MG63 (cell line): ENCODE data around the gene HNRNPM. TPM values are rescaled to one million over a fixed set of nuclear protein-coding genes. Genes with fewer than 3 reads are reported as not detected.
"Not testable (repeated sequence)": the region's sequence is repeated elsewhere in the genome, so short reads cannot be mapped to it uniquely, and the experiment has no call there.

Experiments used
- DNase-seq: peaks from one replicate; pipeline ENCODE4 v3.0.0-alpha.2; 2020
- H3K27me3 ChIP-seq: fragments of 250-450 bp; sonication (Bioruptor Pico); 2 replicates; pipeline ENCODE4 v1.5.1; 2020; ENCODE audit warnings: mild to moderate bottlenecking, moderate library complexity
- H3K36me3 ChIP-seq: fragments of 250-450 bp; sonication (Bioruptor Pico); 2 replicates; pipeline ENCODE4 v1.5.1; 2020; ENCODE audit warnings: mild to moderate bottlenecking, moderate library complexity
- H3K4me3 ChIP-seq: fragments of 250-450 bp; sonication (Bioruptor Pico); 2 replicates; pipeline ENCODE4 v1.5.1; 2020; ENCODE audit warnings: mild to moderate bottlenecking, moderate library complexity
- H3K9me3 ChIP-seq: fragments of 250-450 bp; sonication (Bioruptor Pico); 2 replicates; pipeline ENCODE4 v1.5.1; 2020; ENCODE audit warnings: mild to moderate bottlenecking, moderate library complexity
- total RNA-seq: library from RNA; depleted of rRNA; stranded (reverse); fragments of >200 nt; shearing (Covaris generic); gene quantifications from 2 replicates; pipeline ENCODE4 v1.2.3, GENCODE V29; 2014; ENCODE audit warnings: low replicate concordance

HNRNPM gene
- total RNA-seq, 1 experiment from 2014 or later: 95.3 TPM

DNA sequence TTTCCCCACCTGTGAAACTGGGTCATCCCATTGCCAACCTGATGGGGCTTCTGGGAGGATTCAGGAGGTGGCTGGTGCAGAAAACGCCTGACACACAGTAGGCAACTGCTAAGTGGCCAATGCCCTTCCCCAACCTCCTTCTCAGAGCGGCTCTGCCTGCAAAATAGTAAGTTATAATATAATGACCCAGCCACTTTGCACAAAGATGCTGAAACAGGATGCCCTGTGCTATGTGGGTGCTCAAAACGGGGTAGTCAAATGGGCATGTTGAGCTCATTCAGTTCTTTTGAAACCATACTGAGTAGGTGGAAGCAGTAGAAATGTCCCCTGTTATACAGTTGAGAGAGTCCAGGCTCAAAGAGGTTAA is 31.2 kb upstream of the HNRNPM start:
- Histone ChIP-seq H3K9me3 (no peaks in the 10 kb centered on the region), H3K36me3 (no peaks in the 10 kb centered on the region), H3K4me3 (peak overlapping the region; percentile 55), H3K27me3 (no peaks in the 10 kb centered on the region)
- DNase-seq: no peak

DNA sequence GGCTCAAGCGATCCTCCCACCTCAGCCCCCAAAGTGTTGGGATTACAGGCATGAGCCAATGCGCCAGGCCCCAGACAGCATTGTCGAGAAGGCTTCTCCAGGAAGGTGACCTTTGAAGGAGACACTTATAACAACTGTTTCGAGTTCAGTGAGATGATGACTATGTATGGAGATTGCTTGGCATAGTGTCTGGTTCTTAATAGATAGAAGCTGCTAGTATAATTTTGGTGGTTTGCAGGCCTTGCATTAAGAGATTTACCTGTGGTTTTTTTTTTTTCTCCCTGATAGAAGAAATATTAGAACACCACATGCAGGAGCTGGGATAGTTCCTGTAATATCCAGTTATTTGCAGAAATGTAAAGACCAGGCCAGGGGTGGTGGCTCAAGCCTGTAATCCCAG is 28.0 kb upstream of the HNRNPM start:
- H3K27me3 ChIP-seq: no peaks in the 10 kb centered on the region
- H3K9me3 ChIP-seq: no peaks in the 10 kb centered on the region
- no peaks in the 10 kb centered on the region for H3K36me3 ChIP-seq
- no peak overlapping the region for H3K4me3 ChIP-seq
- no peak for DNase-seq

DNA sequence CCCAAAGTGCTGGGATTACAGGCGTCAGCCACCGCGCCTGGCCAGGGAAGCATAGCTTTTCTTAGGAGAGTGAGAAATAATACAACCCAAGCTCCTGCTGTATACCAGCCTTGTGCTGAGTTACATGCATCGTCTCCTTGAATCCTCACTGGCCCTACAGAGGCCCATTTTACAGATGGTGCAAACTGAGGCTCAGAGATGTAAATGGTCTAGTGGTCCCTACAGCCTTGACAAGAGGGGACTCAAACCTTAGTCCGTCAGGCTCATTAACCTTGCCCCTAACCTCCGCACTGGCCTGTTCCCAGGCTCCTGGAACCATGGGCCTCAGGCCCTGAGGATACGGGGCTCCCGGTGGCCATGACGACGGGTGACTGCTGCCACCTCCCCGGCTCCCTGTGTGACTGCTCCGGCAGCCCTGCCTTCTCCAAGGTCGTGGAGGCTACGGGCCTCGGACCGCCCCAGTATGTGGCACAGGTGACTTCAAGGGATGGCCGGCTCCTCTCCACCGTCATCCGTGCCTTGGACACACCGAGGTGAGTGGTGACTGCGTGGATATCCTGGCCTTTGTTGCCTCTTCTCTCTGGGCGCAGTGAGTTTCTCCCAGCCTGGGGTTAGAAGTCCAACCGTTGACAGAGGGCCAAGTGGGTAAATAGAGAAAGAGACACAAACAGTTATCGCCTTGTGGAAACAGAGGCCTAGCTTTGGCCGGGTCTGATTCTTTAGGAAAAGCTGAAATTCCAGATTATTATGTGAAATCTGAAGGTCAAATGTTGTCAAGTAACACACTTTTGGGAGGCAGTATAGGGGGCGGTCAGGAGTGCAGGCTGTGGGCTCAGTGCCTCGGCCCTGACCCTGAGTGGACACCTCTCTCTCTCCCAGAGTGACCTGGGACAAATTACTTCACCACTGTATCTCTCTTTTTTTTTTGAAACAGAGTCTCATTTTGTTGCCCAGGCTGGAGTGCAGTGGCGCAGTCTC is 23.0 kb upstream of the HNRNPM start:
- Histone ChIP-seq H3K27me3 (no peaks in the 10 kb centered on the region), H3K36me3 (no peaks in the 10 kb centered on the region), H3K4me3 (no peak overlapping the region), H3K9me3 (no peaks in the 10 kb centered on the region)
- DNase-seq: no peak

DNA sequence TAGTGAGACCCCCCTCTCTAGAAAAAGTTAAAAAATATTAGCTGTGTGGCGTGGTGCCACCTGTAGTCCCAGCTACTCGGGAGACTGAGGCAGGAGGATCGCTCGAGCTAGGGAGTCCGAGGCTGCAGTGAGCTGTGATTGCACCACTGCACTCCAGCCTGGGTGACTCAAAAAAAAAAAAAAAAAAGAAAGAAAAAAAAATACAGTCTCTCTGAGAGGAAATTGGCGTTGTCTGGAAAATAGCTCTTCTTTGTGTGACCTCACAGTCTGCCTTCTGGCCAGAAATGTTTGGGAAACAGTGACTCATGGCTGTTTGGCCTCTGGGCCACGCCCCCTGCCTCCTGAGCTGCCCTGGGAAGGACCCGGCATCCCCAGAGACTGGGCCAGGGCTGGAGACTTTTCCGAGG is 21.0 kb upstream of the HNRNPM start:
- no peaks in the 10 kb centered on the region for H3K36me3 ChIP-seq
- H3K27me3 ChIP-seq: no peaks in the 10 kb centered on the region
- peak; percentile 98 for DNase-seq
- H3K9me3 ChIP-seq: no peaks in the 10 kb centered on the region
- peak overlapping the region; percentile 16 for H3K4me3 ChIP-seq

DNA sequence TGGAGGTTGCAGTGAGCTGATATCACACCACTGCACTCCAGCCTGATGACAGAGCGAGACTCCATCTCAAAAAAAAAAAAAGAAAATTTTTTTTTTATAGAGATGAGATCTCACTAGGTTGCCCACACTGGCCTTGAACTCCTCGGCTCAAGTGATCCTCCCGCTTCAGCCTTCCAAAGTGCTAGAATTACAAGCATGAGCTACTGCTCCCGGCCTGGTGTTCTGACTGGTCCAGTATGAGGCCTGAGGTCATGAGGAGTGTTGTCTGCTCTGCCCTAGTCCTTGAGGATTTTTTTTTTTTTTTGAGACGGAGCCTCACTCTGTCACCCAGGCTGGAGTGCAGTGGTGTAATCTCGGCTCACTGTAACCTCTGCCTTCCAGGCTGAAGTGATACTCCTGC is 19.4 kb upstream of the HNRNPM start:
- not testable (repeated sequence) for H3K27me3 ChIP-seq, H3K4me3 ChIP-seq, H3K36me3 ChIP-seq, H3K9me3 ChIP-seq, DNase-seq

DNA sequence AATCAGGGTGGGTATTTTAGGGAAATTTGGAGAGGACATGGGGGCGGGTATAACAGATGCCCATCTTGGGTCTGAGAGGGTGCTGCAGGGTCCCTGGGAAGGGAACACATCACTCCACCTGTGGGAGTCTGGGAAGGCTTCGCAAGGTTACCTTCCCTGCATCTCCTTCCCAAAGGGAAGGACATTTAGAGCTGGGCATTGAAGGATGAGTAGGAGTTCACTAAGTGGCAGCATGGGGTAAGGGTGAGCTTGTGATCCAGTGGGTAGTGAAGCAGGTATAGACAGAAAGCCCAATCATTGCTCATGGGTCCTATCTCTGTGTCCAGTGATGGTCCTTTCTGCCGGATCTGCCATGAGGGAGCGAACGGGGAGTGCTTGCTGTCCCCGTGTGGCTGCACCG is 18.5 kb upstream of the HNRNPM start:
- Histone ChIP-seq H3K27me3 (no peaks in the 10 kb centered on the region), H3K4me3 (no peak overlapping the region), H3K36me3 (no peaks in the 10 kb centered on the region), H3K9me3 (no peaks in the 10 kb centered on the region)
- DNase-seq: no peak

DNA sequence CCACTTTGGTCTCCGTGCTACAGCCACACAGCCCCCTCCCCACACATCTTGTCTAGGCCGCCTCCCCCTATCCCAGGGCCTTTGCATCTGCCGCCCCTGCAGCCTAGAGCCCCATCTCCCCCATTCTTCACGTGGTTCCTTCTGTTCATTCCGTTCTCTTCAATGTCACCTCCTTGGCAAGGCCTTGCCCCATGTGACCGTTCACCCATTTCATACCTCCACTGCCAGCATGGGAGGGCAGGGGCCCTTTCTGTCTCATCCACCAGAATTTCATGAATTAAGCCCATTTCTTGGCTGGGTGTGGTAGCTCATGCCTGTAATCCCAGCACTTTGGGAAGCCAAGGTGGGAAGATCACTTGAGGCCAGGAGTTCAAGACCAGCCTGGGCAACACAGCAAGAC is 15.7 kb upstream of the HNRNPM start:
- H3K9me3 ChIP-seq: no peaks in the 10 kb centered on the region
- no peaks in the 10 kb centered on the region for H3K36me3 ChIP-seq
- DNase-seq: no peak
- no peaks in the 10 kb centered on the region for H3K27me3 ChIP-seq
- H3K4me3 ChIP-seq: no peak overlapping the region

DNA sequence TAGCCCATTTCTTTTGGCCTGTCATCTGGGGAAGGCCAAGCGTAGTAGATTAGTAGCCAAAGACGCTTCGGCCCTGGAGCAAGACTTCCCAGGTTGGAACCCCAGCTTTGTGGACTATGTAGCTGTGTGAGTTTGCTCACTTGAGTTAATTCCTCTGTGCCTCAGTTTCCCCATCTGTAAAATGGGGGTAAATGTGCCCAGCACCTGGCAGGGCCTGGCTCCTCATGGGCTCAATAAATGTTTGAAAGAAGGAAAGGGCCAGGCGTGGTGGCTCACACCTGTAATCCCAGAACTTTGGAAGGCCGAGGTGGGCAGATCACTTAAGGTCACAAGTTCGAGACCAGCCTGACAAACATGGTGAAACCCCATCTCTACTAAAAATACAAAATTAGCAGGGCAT is 14.9 kb upstream of the HNRNPM start:
- H3K9me3 ChIP-seq: no peaks in the 10 kb centered on the region
- no peaks in the 10 kb centered on the region for H3K27me3 ChIP-seq
- no peak for DNase-seq
- no peak overlapping the region for H3K4me3 ChIP-seq
- no peaks in the 10 kb centered on the region for H3K36me3 ChIP-seq

DNA sequence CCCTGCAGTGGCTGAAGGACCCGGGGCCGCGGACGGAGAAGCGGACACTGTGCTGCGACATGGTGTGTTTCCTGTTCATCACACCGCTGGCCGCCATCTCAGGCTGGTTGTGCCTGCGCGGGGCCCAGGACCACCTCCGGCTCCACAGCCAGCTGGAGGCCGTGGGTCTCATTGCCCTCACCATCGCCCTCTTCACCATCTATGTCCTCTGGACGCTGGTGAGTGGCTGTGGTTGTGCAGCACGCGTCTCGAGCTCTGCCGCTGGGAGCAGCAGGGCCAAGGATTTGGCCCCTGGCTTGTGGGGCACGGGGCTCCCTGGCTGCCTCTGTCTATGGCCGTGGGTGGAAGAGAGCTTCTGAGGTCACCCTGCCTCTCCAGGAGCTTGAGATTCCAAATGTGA is 14.1 kb upstream of the HNRNPM start:
- H3K27me3 ChIP-seq: no peaks in the 10 kb centered on the region
- H3K9me3 ChIP-seq: no peaks in the 10 kb centered on the region
- no peaks in the 10 kb centered on the region for H3K36me3 ChIP-seq
- no peak for DNase-seq
- no peak overlapping the region for H3K4me3 ChIP-seq

DNA sequence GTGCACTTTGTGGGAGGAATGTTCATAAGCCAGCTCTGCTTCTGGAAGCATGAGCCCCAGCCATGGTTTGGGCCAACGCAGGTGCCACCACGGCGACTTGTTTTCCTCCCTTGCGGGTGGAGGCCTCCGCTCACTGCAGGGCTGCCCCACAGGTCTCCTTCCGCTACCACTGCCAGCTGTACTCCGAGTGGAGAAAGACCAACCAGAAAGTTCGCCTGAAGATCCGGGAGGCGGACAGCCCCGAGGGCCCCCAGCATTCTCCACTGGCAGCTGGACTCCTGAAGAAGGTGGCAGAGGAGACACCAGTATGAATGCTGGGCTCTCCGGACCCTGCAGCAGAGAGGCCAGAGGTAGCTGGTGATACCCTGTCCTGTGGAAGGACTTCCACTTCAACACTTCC is 6.5 kb upstream of the HNRNPM start:
- no peak overlapping the region for H3K4me3 ChIP-seq
- H3K27me3 ChIP-seq: no peaks in the 10 kb centered on the region
- no peaks in the 10 kb centered on the region for H3K9me3 ChIP-seq
- no peaks in the 10 kb centered on the region for H3K36me3 ChIP-seq
- no peak for DNase-seq

DNA sequence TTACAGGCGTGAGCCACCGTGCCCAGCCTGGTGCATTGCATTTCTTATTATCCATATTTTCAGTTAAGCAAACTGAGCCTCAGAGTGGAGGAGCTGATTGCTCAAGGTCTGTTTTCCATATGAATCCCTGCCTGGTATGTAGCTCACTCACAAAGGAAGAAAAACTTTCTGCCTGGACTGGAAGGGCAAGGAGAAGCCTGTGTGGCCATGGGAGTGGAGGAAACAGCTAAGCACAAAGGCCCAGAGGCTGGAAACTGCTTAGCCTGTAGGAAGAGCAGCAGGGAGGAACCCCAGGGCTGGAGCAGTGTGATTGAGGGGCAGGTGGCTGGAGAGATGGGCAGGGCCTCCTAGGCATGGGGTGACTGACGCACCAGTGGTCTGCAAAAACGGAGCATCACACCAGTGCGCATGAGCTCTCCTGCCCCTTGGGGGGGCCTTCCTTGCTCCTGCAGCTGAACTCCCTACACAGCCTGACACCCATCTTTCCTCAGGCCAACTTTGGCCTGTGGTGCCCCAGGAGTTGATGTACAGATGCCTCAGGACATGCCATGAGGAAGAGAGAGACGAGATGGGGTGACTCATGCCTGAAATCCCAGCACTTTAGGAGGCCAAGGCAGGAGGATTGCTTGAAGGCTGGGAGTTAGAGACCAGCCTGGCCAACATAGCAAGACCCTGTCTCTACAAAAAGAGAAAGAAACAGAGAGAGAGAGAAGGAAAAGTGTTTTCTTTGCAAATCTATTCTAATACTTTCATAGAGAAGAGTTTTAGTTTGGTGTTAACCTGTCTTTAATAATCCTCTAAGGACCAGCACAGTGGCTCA is 2.8 kb upstream of the HNRNPM start:
- Histone ChIP-seq H3K9me3 (no peaks in the 10 kb centered on the region), H3K36me3 (peaks cover 19% of the 10 kb centered on the region), H3K27me3 (no peaks in the 10 kb centered on the region), H3K4me3 (no peak overlapping the region)
- DNase-seq: no peak

DNA sequence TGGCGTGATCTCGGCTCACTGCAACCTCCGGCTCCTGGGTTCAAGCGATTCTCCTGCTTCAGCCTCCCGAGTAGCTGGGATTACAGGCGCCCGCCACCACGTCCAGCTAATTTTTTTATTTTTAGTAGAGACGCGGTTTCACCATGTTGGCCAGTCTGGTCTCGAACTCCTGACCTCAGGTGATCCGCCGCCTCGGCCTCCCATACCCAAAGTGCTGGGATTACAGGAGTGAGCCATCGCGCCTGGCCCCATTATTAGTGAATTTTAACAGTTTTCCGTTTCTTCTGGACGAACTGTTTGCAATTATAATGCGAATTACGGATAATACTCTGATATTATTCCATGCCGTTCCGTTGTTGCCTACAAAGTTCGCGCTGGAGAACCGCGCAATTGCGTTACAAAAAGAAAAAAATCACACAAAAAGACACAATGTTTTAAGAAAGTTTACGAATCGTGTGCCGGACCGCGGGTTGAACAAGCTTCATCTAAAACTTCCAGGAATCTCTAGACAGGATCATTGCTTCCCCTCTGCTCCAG is 567 bp upstream of the HNRNPM start:
- peaks cover 36% of the 10 kb centered on the region for H3K36me3 ChIP-seq
- peak overlapping the region; percentile 85 for H3K4me3 ChIP-seq
- H3K9me3 ChIP-seq, H3K27me3 ChIP-seq, DNase-seq: not testable (repeated sequence)

DNA sequence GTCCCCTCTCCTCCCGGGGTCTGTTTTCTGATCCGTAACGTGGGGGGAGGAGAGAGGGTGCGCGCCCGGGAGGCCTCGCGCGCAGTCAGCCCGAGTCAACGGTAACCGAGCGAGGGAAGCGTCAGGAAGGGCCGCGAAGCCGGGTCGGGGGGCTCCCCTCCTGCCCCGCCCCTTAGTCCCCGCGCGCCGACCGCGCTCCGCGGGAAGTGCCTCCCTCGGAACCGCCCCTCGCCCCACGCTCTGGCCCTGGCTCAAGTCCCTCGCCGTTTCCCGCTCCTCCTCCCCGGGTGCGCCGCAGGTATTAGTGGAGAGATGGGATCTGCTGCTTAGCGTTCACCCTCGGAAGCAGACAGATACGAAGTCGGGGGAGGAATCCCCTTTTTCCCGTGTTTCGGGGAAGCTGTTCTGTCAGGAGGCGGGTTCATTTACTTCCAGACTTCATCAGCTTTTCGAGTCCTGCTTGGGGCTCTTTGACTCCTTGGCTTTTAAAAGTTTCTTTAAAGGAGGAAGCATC is 770 bp downstream of the HNRNPM start:
- Histone ChIP-seq H3K4me3 (peak overlapping the region; percentile 85), H3K9me3 (no peaks in the 10 kb centered on the region), H3K27me3 (no peaks in the 10 kb centered on the region), H3K36me3 (peaks cover 43% of the 10 kb centered on the region)
- peak; percentile 77 for DNase-seq

DNA sequence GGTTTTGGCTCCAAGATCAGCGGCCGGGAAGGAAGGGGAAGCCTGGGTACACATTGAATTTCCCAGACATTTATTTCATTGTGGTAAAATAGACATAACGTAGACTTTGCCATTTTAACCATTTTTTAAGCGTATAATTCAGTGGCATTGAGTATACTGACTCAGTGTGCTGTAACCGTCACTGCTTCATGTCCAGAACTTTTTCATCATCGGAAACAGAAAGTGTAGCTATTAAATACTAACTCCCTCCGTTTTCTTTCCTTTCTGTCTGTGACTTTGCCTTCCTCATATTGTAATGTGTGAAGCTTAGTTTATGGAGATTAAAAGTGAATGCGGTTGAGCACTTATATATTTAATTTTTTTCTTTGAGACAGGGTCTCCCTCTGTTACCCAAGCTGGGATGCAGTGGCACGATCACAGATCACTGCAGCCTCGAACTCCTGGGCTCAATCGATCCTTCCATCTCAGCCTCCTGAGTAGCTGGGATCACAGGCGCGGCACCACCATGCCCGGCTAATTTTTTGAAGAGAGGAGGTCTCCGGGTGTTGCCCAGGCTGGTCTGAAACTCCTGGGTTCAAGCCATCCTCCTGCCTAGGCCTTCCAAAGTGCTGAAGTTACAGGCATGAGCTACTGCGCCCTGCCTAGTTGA is 1.4 kb downstream of the HNRNPM start:
- H3K4me3 ChIP-seq: peak overlapping the region; percentile 85
- no peak for DNase-seq
- peaks cover 48% of the 10 kb centered on the region for H3K36me3 ChIP-seq
- no peaks in the 10 kb centered on the region for H3K27me3 ChIP-seq
- no peaks in the 10 kb centered on the region for H3K9me3 ChIP-seq

DNA sequence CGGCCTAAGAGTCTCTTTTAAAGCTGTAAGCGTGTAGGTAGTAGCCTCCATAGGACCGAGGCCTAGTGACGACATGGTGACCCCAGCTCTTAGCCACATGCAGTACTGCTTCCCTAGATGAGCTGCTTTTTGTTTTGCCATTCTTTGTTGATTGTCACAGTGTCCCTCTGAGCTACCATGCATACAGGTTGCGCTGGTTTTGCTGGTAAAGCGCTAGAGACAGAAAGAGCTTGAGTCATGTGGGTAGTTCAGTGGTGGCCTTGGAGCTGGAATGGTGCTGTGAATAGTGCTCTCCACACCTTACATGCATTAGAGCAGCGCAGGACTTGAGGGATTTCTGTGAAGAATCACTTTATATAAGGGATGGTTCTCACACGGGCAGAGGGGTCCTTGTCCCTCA is 5.1 kb downstream of the HNRNPM start:
- no peak overlapping the region for H3K4me3 ChIP-seq
- H3K27me3 ChIP-seq: no peaks in the 10 kb centered on the region
- H3K36me3 ChIP-seq: peaks cover 80% of the 10 kb centered on the region
- DNase-seq: no peak
- no peaks in the 10 kb centered on the region for H3K9me3 ChIP-seq

DNA sequence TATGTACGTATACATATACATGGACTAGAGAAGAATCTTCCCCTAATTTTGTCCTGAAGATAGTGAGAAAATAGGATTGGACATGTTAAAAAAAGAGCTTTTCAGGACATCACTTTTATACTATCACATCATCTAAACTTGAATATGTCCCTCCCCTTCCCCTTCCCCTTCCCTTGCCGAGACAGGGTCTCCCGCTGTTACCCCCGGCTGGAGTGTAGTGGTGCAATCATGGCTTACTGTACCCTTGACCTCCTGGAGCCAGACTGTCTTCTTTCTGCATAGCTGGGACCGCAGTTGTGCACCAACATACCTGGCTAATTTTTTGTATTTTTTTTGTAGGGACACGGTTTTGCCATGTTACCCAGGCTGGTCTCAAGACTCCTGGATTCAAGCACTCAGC is 6.6 kb downstream of the HNRNPM start:
- no peaks in the 10 kb centered on the region for H3K9me3 ChIP-seq
- DNase-seq: no peak
- H3K36me3 ChIP-seq: peaks cover 83% of the 10 kb centered on the region
- no peak overlapping the region for H3K4me3 ChIP-seq
- no peaks in the 10 kb centered on the region for H3K27me3 ChIP-seq

DNA sequence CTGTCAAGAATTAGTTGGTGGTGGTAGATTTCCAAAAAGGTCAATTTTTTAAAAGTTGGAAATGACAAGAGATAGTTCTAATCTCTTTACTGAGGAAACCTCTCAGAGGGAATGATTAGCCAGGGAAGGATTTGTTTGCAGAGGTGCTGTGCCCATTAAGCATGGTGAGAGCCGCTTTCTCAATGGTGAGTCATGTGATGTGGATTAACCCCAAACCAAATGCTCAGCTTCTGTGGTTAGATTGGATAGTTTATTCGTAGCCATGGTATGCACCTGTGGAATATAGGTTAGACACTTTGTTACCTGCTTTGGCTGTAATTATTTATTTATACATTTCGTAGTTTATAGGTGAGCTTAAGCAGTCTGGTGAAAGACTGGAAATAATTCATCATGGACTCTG is 7.1 kb downstream of the HNRNPM start:
- DNase-seq: peak; percentile 64
- no peaks in the 10 kb centered on the region for H3K9me3 ChIP-seq
- H3K27me3 ChIP-seq: no peaks in the 10 kb centered on the region
- H3K36me3 ChIP-seq: peaks cover 83% of the 10 kb centered on the region
- H3K4me3 ChIP-seq: no peak overlapping the region
